ENCODE data around the gene KCNK13. TPM values are rescaled to one million over a fixed set of nuclear protein-coding genes. Genes with fewer than 3 reads are reported as not detected.

KCNK13 gene
- total and polyA plus RNA-seq, 2 of the 13 experiments (the other 11 are each of a cell fraction or from before 2014, with no cell fraction given) = 0.08 to 0.29 TPM

- TF ChIP-seq SOX6 (IDR thresholded peaks at IDR 0.05) (no peak), SOX6 (CRISPR knock-in tag; IDR thresholded peaks at IDR 0.05) (no peak), TRIM24 (CRISPR knock-in tag; IDR thresholded peaks at IDR 0.05) (no peak), GTF2F1 (IDR thresholded peaks at IDR 0.05; ENCODE audit: low read length) (no peak), NFYC (CRISPR knock-in tag; IDR thresholded peaks at IDR 0.05) (no peak), SRF (IDR thresholded peaks at IDR 0.05; ENCODE audit: low read depth, low read length) (no peak), ZMYM4 (CRISPR knock-in tag; IDR thresholded peaks at IDR 0.05) (peak; percentile 34; the same call in 1 of the 2 replicates), ZNF414 (CRISPR knock-in tag; IDR thresholded peaks at IDR 0.05) (no peak), HDAC1 (CRISPR knock-in tag; IDR thresholded peaks at IDR 0.05) (peak; percentile 28), ETV6 (CRISPR knock-in tag; conservative IDR thresholded peaks at IDR 0.05) (no peak), ZNF878 (CRISPR knock-in tag; IDR thresholded peaks at IDR 0.05) (no peak), ZNF615 (CRISPR knock-in tag; IDR thresholded peaks at IDR 0.05; ENCODE audit: borderline replicate concordance) (no peak), MXI1 (IDR thresholded peaks at IDR 0.05; ENCODE audit: borderline replicate concordance, low read depth, low read length) (peak; percentile 19; the same call in 1 of the 3 replicates), XRCC5 (optimal IDR thresholded peaks at IDR 0.05; ENCODE audit: low read length) (peak; percentile 44), NFE2L1 (CRISPR knock-in tag; IDR thresholded peaks at IDR 0.05; ENCODE audit: borderline replicate concordance) (no peak), GATAD2A (CRISPR knock-in tag; IDR thresholded peaks at IDR 0.05) (no peak), ZNF713 (CRISPR knock-in tag; IDR thresholded peaks at IDR 0.05) (no peak)
- TF ChIP-seq, protein P1, sequence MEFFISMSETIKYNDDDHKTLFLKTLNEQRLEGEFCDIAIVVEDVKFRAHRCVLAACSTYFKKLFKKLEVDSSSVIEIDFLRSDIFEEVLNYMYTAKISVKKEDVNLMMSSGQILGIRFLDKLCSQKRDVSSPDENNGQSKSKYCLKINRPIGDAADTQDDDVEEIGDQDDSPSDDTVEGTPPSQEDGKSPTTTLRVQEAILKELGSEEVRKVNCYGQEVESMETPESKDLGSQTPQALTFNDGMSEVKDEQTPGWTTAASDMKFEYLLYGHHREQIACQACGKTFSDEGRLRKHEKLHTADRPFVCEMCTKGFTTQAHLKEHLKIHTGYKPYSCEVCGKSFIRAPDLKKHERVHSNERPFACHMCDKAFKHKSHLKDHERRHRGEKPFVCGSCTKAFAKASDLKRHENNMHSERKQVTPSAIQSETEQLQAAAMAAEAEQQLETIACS (CRISPR knock-in tag; IDR thresholded peaks at IDR 0.05) = 0 out of 2 replicates have a peak, but pooled peaks have one; percentile 51
- TF ChIP-seq, protein P2, sequence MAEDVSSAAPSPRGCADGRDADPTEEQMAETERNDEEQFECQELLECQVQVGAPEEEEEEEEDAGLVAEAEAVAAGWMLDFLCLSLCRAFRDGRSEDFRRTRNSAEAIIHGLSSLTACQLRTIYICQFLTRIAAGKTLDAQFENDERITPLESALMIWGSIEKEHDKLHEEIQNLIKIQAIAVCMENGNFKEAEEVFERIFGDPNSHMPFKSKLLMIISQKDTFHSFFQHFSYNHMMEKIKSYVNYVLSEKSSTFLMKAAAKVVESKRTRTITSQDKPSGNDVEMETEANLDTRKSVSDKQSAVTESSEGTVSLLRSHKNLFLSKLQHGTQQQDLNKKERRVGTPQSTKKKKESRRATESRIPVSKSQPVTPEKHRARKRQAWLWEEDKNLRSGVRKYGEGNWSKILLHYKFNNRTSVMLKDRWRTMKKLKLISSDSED (CRISPR knock-in tag; IDR thresholded peaks at IDR 0.05) = no peak
- TF ChIP-seq, protein P3, sequence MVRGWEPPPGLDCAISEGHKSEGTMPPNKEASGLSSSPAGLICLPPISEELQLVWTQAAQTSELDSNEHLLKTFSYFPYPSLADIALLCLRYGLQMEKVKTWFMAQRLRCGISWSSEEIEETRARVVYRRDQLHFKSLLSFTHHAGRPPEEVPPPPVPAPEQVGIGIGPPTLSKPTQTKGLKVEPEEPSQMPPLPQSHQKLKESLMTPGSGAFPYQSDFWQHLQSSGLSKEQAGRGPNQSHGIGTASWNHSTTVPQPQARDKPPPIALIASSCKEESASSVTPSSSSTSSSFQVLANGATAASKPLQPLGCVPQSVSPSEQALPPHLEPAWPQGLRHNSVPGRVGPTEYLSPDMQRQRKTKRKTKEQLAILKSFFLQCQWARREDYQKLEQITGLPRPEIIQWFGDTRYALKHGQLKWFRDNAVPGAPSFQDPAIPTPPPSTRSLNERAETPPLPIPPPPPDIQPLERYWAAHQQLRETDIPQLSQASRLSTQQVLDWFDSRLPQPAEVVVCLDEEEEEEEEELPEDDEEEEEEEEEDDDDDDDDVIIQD (CRISPR knock-in tag; IDR thresholded peaks at IDR 0.05; ENCODE audit: low read depth) = no peak
- TF ChIP-seq, protein P4, sequence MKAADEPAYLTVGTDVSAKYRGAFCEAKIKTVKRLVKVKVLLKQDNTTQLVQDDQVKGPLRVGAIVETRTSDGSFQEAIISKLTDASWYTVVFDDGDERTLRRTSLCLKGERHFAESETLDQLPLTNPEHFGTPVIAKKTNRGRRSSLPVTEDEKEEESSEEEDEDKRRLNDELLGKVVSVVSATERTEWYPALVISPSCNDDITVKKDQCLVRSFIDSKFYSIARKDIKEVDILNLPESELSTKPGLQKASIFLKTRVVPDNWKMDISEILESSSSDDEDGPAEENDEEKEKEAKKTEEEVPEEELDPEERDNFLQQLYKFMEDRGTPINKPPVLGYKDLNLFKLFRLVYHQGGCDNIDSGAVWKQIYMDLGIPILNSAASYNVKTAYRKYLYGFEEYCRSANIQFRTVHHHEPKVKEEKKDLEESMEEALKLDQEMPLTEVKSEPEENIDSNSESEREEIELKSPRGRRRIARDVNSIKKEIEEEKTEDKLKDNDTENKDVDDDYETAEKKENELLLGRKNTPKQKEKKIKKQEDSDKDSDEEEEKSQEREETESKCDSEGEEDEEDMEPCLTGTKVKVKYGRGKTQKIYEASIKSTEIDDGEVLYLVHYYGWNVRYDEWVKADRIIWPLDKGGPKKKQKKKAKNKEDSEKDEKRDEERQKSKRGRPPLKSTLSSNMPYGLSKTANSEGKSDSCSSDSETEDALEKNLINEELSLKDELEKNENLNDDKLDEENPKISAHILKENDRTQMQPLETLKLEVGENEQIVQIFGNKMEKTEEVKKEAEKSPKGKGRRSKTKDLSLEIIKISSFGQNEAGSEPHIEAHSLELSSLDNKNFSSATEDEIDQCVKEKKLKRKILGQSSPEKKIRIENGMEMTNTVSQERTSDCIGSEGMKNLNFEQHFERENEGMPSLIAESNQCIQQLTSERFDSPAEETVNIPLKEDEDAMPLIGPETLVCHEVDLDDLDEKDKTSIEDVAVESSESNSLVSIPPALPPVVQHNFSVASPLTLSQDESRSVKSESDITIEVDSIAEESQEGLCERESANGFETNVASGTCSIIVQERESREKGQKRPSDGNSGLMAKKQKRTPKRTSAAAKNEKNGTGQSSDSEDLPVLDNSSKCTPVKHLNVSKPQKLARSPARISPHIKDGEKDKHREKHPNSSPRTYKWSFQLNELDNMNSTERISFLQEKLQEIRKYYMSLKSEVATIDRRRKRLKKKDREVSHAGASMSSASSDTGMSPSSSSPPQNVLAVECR (CRISPR knock-in tag; IDR thresholded peaks at IDR 0.05; ENCODE audit: borderline replicate concordance) = peak; percentile 65
Observed at GRCh38 chr14:90060312-90060964, 1.4 kb upstream of the KCNK13 start (continued).

Measured in HepG2 (cell line).